SK-N-SH (cell line): Measurements from ENCODE around the gene CDK14. TPM values are rescaled to one million over a fixed set of nuclear protein-coding genes. Genes with fewer than 3 reads are reported as not detected.

ENCODE experiments used
- CTCF ChIA-PET: fragments of 300-600, 350-600 bp; formaldehyde crosslinking; extraction: SDS; loops from one replicate; lab custom pipeline; 2021; lab: Yijun Ruan, JAX
- POLR2A ChIA-PET: fragments of 350-600 bp; sonication (Branson Sonifier 250); formaldehyde crosslinking; extraction: SDS; loops from one replicate; lab custom pipeline; 2020; ENCODE audit warnings: antibody characterized with exemption, inconsistent platforms; lab: Yijun Ruan, JAX
- DNase-seq: peaks from one replicate; pipeline ENCODE4 v3.0.0; 2012
- H2AFZ ChIP-seq: fragments of 200-600 bp; sonication (generic); 2 replicates; pipeline ENCODE4 v1.8.1; 2016; ENCODE audit warnings: antibody characterized with exemption, mild to moderate bottlenecking, low read depth
- H3F3A ChIP-seq: fragments of 200-600 bp; sonication (generic); replicated peaks from 2 replicates; pipeline ENCODE3; 2016; ENCODE audit warnings: antibody characterized with exemption, mild to moderate bottlenecking; ENCODE audit not compliant: insufficient read depth
- H3K27ac ChIP-seq, 2 experiments: fragments of 200-500 bp in 1 of 2; fragments of 200-600 bp in 1 of 2; sonication (Bioruptor generic) in 1 of 2; sonication (generic), shearing (Covaris generic) in 1 of 2; 2 replicates each; pipeline versions ENCODE4 v1.5.1 to v1.6.1; 2014 to 2016; ENCODE audit warnings: low read depth in 2 of 2, inconsistent platforms in 1 of 2, low read length in 1 of 2, mild to moderate bottlenecking in 1 of 2, mixed read lengths in 1 of 2
- H3K27me3 ChIP-seq: fragments of 200-600 bp; sonication (generic), shearing (Covaris generic); 2 replicates; pipeline ENCODE4 v1.6.1; 2016; ENCODE audit warnings: mixed run types; ENCODE audit not compliant: insufficient read depth
- H3K36me3 ChIP-seq, 2 experiments: fragments of 200-500 bp in 1 of 2; fragments of 200-600 bp in 1 of 2; sonication (Bioruptor generic) in 1 of 2; sonication (generic) in 1 of 2; replicated peaks in 1 of 2; 2 replicates each; pipeline versions ENCODE3 to v1.5.1; 2014 to 2016; ENCODE audit warnings: low read length in 1 of 2, mild to moderate bottlenecking in 1 of 2; ENCODE audit not compliant: insufficient read depth in 2 of 2, control insufficient read depth in 1 of 2
- H3K4me1 ChIP-seq, 2 experiments: fragments of 200-500 bp in 1 of 2; fragments of 200-600 bp in 1 of 2; sonication (Bioruptor generic) in 1 of 2; sonication (generic), shearing (Covaris generic) in 1 of 2; 2 replicates each; pipeline versions ENCODE4 v1.5.1 to v1.6.1; 2014 to 2016; ENCODE audit warnings: low read depth in 1 of 2, low read length in 1 of 2, mixed run types in 1 of 2; ENCODE audit not compliant: insufficient read depth in 2 of 2, control insufficient read depth in 1 of 2
- H3K4me2 ChIP-seq: fragments of 200-600 bp; sonication (generic), shearing (Covaris generic); 2 replicates; pipeline ENCODE4 v1.6.1; 2017; ENCODE audit warnings: mixed run types
- H3K4me3 ChIP-seq, 2 experiments: fragments of 200-500 bp in 1 of 2; fragments of 200-600 bp in 1 of 2; sonication (Bioruptor generic) in 1 of 2; sonication (generic), shearing (Covaris generic) in 1 of 2; 2 replicates each; pipeline versions ENCODE4 v1.5.1 to v1.8.1; 2014 to 2016; ENCODE audit warnings: low read depth in 2 of 2, inconsistent platforms in 1 of 2, low read length in 1 of 2, mild to moderate bottlenecking in 1 of 2, mixed read lengths in 1 of 2, moderate library complexity in 1 of 2
- H3K79me2 ChIP-seq: fragments of 200-600 bp; sonication (generic); 2 replicates; pipeline ENCODE4 v1.8.1; 2017; ENCODE audit warnings: mild to moderate bottlenecking; ENCODE audit not compliant: insufficient read depth
- H3K9ac ChIP-seq: fragments of 200-600 bp; sonication (generic); 2 replicates; pipeline ENCODE4 v1.6.1; 2017; ENCODE audit warnings: mixed run types
- H3K9me2 ChIP-seq: fragments of 200-600 bp; sonication (generic); 2 replicates; pipeline ENCODE4 v1.6.1; 2017; ENCODE audit warnings: mixed run types
- H3K9me3 ChIP-seq: fragments of 200-600 bp; sonication (generic); 2 replicates; pipeline ENCODE4 v1.6.1; 2017; ENCODE audit warnings: mixed run types, mild to moderate bottlenecking, moderate library complexity
- H4K20me1 ChIP-seq: fragments of 200-600 bp; sonication (generic); 2 replicates; pipeline ENCODE4 v1.6.1; 2017; ENCODE audit warnings: mild to moderate bottlenecking, mixed run types; ENCODE audit not compliant: insufficient read depth
- EP300 ChIP-seq, 2 experiments: IDR thresholded peaks; 2 replicates each; pipeline versions ENCODE4 v1.4.0 to v1.6.1; 2012; ENCODE audit warnings: borderline replicate concordance in 1 of 2, low read depth in 1 of 2, low read length in 1 of 2
- EZH2phosphoT487 ChIP-seq: fragments of 200-600 bp; sonication (generic); IDR thresholded peaks from 2 replicates; pipeline ENCODE4 v1.6.1; 2017; ENCODE audit warnings: low read depth, mixed run types, mild to moderate bottlenecking, antibody characterized with exemption, moderate library complexity, borderline replicate concordance
- FOSL2 ChIP-seq: IDR thresholded peaks from 2 replicates; pipeline ENCODE4 v1.4.0; 2012; ENCODE audit warnings: low read depth, mild to moderate bottlenecking, moderate library complexity, borderline replicate concordance
- FOXJ3 ChIP-seq: sonication (generic); formaldehyde crosslinking; IDR thresholded peaks from 2 replicates; pipeline ENCODE4 v1.5.1; 2020; ENCODE audit warnings: mild to moderate bottlenecking, missing genetic modification reagents
- GATA2 ChIP-seq: sonication (generic); formaldehyde crosslinking; IDR thresholded peaks from 2 replicates; pipeline ENCODE4 v1.5.0; 2020; ENCODE audit warnings: mild to moderate bottlenecking, missing genetic modification reagents
- MEF2A ChIP-seq: IDR thresholded peaks from 2 replicates; pipeline ENCODE4 v1.4.0; 2012; ENCODE audit warnings: low read depth, borderline replicate concordance
- MXI1 ChIP-seq: IDR thresholded peaks from 2 replicates; pipeline ENCODE4 v1.6.1; 2012; ENCODE audit warnings: mild to moderate bottlenecking, low read depth, low read length, improper control_type of control experiment
- NFIC ChIP-seq: IDR thresholded peaks from 2 replicates; pipeline ENCODE4 v1.4.0; 2012; ENCODE audit warnings: borderline replicate concordance
- POLR2AphosphoS5 ChIP-seq: IDR thresholded peaks from 2 replicates; pipeline ENCODE4 v1.6.1; 2012; ENCODE audit warnings: low read depth, low read length
- RFX5 ChIP-seq: IDR thresholded peaks from 2 replicates; pipeline ENCODE4 v1.6.1; 2012; ENCODE audit warnings: mild to moderate bottlenecking, improper control_type of control experiment, low read length
- RXRA ChIP-seq: IDR thresholded peaks from 2 replicates; pipeline ENCODE4 v1.4.0; 2012; ENCODE audit warnings: low read depth, mild to moderate bottlenecking, borderline replicate concordance
- SIN3A ChIP-seq: IDR thresholded peaks from 2 replicates; pipeline ENCODE4 v1.6.1; 2012; ENCODE audit warnings: low read depth, mild to moderate bottlenecking, low read length, moderate library complexity, borderline replicate concordance
- TEAD4 ChIP-seq: IDR thresholded peaks from 2 replicates; pipeline ENCODE4 v1.4.0; 2012; ENCODE audit warnings: mild to moderate bottlenecking, borderline replicate concordance; ENCODE audit not compliant: insufficient read depth
- YY1 ChIP-seq: IDR thresholded peaks from 2 replicates; pipeline ENCODE4 v1.4.0; 2012; ENCODE audit warnings: low read depth, mild to moderate bottlenecking
- WGBS: methylation state at CpG from one replicate; pipeline ENCODE4 v1.1.6; 2017; ENCODE audit warnings: low lambda C conversion rate; 5-methylcytosine and 5-hydroxymethylcytosine counted together
- polyA plus RNA-seq, 3 experiments: library from polyadenylated mRNA; depleted of rRNA; stranded (reverse); fragments of >200 nt; gene quantifications; 2 replicates each; pipeline ENCODE4 v1.2.3, GENCODE V29; 2012
- TF ChIP-seq, protein P1 (sequence below): IDR thresholded peaks from 2 replicates; pipeline ENCODE4 v1.6.1; 2012; ENCODE audit warnings: mild to moderate bottlenecking, low read depth, low read length, moderate library complexity
- TF ChIP-seq, protein P2 (sequence below): fragments of 150-350 bp; IDR thresholded peaks from 2 replicates; pipeline ENCODE4 v1.6.1; 2016; ENCODE audit warnings: mild to moderate bottlenecking, low read depth, low read length
- TF ChIP-seq, protein P3 (sequence below): IDR thresholded peaks from 2 replicates; pipeline ENCODE4 v1.4.0; 2012; ENCODE audit warnings: low read depth, borderline replicate concordance
- TF ChIP-seq, protein P4 (sequence below): IDR thresholded peaks from 2 replicates; pipeline ENCODE4; 2012
- TF ChIP-seq, protein P5 (sequence below): IDR thresholded peaks from 2 replicates; pipeline ENCODE4 v1.4.0; 2012; ENCODE audit warnings: low read depth

CDK14 gene
- polyA plus RNA-seq, 1 of the 3 experiments (the other 2 are of a cell fraction): 13.9 TPM

DNA sequence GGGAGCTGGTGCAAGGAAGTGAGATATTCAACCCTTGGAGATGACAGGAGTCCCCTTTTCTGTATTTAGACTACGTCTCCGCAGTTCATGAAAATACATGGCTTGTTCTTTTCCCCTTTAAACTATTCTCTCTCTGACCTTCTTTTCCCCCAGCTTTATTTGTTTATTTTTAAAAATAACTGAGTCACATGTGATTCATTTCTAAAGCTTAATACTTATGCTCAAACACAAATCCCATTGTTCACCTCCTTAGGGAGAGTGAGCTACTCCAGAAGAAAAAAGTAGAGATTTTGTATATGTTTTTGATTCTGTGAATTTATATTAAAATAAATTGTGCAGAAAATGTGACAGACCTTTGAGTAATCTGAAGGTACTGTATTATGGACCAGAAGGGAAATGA is 632.2 kb downstream of the CDK14 start:
- H3K79me2 ChIP-seq: no peaks in the 10 kb centered on the region
- WGBS: 97% methylated on average over 2 of the region's 2 CpGs
- H3K27ac ChIP-seq: peak overlapping the region in 1 of 2 experiments; percentile 37; a peak in 1 of 4 replicates
- peak overlapping the region; percentile 23; the same call in 1 of the 2 replicates for H2AFZ ChIP-seq
- peaks cover 4% of the 10 kb centered on the region for H3F3A ChIP-seq
- TF ChIP-seq, protein P1, sequence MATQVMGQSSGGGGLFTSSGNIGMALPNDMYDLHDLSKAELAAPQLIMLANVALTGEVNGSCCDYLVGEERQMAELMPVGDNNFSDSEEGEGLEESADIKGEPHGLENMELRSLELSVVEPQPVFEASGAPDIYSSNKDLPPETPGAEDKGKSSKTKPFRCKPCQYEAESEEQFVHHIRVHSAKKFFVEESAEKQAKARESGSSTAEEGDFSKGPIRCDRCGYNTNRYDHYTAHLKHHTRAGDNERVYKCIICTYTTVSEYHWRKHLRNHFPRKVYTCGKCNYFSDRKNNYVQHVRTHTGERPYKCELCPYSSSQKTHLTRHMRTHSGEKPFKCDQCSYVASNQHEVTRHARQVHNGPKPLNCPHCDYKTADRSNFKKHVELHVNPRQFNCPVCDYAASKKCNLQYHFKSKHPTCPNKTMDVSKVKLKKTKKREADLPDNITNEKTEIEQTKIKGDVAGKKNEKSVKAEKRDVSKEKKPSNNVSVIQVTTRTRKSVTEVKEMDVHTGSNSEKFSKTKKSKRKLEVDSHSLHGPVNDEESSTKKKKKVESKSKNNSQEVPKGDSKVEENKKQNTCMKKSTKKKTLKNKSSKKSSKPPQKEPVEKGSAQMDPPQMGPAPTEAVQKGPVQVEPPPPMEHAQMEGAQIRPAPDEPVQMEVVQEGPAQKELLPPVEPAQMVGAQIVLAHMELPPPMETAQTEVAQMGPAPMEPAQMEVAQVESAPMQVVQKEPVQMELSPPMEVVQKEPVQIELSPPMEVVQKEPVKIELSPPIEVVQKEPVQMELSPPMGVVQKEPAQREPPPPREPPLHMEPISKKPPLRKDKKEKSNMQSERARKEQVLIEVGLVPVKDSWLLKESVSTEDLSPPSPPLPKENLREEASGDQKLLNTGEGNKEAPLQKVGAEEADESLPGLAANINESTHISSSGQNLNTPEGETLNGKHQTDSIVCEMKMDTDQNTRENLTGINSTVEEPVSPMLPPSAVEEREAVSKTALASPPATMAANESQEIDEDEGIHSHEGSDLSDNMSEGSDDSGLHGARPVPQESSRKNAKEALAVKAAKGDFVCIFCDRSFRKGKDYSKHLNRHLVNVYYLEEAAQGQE: no peak
- TF ChIP-seq, protein P2, sequence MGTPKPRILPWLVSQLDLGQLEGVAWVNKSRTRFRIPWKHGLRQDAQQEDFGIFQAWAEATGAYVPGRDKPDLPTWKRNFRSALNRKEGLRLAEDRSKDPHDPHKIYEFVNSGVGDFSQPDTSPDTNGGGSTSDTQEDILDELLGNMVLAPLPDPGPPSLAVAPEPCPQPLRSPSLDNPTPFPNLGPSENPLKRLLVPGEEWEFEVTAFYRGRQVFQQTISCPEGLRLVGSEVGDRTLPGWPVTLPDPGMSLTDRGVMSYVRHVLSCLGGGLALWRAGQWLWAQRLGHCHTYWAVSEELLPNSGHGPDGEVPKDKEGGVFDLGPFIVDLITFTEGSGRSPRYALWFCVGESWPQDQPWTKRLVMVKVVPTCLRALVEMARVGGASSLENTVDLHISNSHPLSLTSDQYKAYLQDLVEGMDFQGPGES: no peak
- TF ChIP-seq, protein P3, sequence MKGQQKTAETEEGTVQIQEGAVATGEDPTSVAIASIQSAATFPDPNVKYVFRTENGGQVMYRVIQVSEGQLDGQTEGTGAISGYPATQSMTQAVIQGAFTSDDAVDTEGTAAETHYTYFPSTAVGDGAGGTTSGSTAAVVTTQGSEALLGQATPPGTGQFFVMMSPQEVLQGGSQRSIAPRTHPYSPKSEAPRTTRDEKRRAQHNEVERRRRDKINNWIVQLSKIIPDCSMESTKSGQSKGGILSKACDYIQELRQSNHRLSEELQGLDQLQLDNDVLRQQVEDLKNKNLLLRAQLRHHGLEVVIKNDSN: no peak
- TF ChIP-seq FOXJ3 (no peak), YY1 (no peak), SIN3A (no peak), FOSL2 (0 out of 2 replicates have a peak, but pooled peaks have one; percentile 29)
- TF ChIP-seq, all 33 proteins: peak for 1
- Histone ChIP-seq H3K4me1 (peaks cover 2 to 21% of the 10 kb centered on the region in 2 experiments; a peak in 2 of 4 replicates), H3K9me2 (no peaks in the 10 kb centered on the region), H3K27me3 (no peaks in the 10 kb centered on the region), H3K4me3 (no peak overlapping the region), H3K9me3 (no peaks in the 10 kb centered on the region), H3K36me3 (no peaks in the 10 kb centered on the region), H3K9ac (no peak overlapping the region), H3K4me2 (peak overlapping the region; percentile 17), H4K20me1 (no peaks in the 10 kb centered on the region)
- ChIA-PET POLR2A (no interaction called here), CTCF (interaction anchor here (1.0 to 2.5 kb wide), 3 partner anchors 12 to 25 kb away, joined by 4 to 13 read pairs (median 4); no protein-coding TSS in a partner anchor)
- DNase-seq: no peak

DNA sequence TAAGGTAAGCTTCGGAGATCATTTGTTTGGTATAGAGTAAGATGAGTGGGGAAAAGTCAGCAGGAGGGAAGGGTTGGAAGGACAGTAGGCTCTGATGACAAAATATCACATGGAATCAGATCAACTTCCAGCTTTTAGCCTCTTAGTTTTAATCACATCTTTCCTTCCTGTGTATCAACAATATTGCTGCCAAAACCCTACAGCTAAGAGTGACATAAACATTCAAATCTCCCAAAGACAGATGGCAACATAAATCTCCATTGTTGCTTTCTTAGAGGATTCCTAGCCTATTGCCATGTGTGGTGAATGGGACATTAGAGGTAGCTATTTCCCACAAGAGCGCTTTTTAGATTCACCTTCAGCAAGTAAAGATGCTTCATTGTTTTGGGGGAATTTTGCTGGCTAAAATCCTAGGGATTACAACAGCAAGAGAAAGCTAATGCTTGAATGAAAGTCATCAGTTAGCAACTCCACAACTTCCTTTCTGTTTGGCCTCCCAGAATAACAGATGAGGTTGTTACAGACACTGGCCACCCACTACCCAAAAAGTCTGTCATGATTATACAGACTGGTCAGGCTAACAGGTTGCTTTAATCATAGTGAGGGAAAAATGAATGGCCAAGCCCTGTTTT is 632.9 kb downstream of the CDK14 start:
- 80% methylated on average over 2 of the region's 2 CpGs for WGBS
- Histone ChIP-seq H4K20me1 (no peaks in the 10 kb centered on the region), H2AFZ (peak overlapping the region; percentile 23; the same call in 1 of the 2 replicates), H3K4me3 (no peak overlapping the region), H3K9me2 (no peaks in the 10 kb centered on the region), H3K36me3 (no peaks in the 10 kb centered on the region), H3K4me2 (peak overlapping the region; percentile 17), H3K9ac (no peak overlapping the region), H3K9me3 (no peaks in the 10 kb centered on the region), H3K79me2 (no peaks in the 10 kb centered on the region), H3K27ac (peak overlapping the region in 1 of 2 experiments; percentile 37; a peak in 1 of 4 replicates), H3F3A (peaks cover 4% of the 10 kb centered on the region), H3K27me3 (no peaks in the 10 kb centered on the region), H3K4me1 (peaks cover 3 to 21% of the 10 kb centered on the region in 2 experiments; a peak in 2 of 4 replicates)
- POLR2A ChIA-PET: no interaction called here
- CTCF ChIA-PET: interaction anchor here (1.0 to 2.5 kb wide), 3 partner anchors 11 to 24 kb away, joined by 4 to 13 read pairs (median 4); no protein-coding TSS in a partner anchor
- no peak for DNase-seq
- TF ChIP-seq, protein P4, sequence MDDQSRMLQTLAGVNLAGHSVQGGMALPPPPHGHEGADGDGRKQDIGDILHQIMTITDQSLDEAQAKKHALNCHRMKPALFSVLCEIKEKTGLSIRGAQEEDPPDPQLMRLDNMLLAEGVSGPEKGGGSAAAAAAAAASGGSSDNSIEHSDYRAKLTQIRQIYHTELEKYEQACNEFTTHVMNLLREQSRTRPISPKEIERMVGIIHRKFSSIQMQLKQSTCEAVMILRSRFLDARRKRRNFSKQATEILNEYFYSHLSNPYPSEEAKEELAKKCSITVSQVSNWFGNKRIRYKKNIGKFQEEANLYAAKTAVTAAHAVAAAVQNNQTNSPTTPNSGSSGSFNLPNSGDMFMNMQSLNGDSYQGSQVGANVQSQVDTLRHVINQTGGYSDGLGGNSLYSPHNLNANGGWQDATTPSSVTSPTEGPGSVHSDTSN: no peak
- TF ChIP-seq RXRA: no peak
- no peak for TF ChIP-seq MXI1
- no peak for TF ChIP-seq POLR2AphosphoS5
- no peak for TF ChIP-seq SIN3A
- no peak for TF ChIP-seq FOXJ3
- no peak for TF ChIP-seq MEF2A
- no peak for TF ChIP-seq TEAD4
- no peak for TF ChIP-seq EZH2phosphoT487
- no peak for TF ChIP-seq NFIC
- TF ChIP-seq RFX5: no peak
- no peak for TF ChIP-seq YY1
- no peak for TF ChIP-seq FOSL2
- TF ChIP-seq EP300 (IDR thresholded peaks at IDR 0.05; ENCODE audit: borderline replicate concordance in 1 of 2, low read depth in 1 of 2, low read length in 1 of 2): no peak
- TF ChIP-seq, protein P5, sequence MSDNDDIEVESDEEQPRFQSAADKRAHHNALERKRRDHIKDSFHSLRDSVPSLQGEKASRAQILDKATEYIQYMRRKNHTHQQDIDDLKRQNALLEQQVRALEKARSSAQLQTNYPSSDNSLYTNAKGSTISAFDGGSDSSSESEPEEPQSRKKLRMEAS: no peak
- no peak for TF ChIP-seq GATA2
